ENCODE measurements around the gene RBM4B. TPM values are rescaled to one million over a fixed set of nuclear protein-coding genes. Genes with fewer than 3 reads are reported as not detected.

RBM4B gene
- 15.3 and 20.3 TPM in 2 replicates for total RNA-seq

GRCh38 chr11:66677599-66678375 is at the start of gene RBM4B:
Gene RBM4B (minus strand): TSS chr11:66677887. CDS start chr11:66677079, 808 bp downstream.

GRCh38 chr11:66638177-66639065 is 39.3 kb downstream of the RBM4B start, which contains the start of gene RBM4:
Gene RBM4 (plus strand): TSS chr11:66638703. CDS start chr11:66639712, 1,009 bp downstream.

GRCh38 chr11:66616379-66617154 is 61.1 kb downstream of the RBM4B start, which contains the start of gene RBM14:
Gene RBM14 (plus strand): TSS chr11:66616630. CDS start chr11:66616721, 91 bp downstream.

Small RNAs within 50 kb of the gene (small RNA-seq; reads per million reads assigned to genes)
- gene RN7SL12P (ENCODE audit: low replicate concordance) (not detected), gene RNU4-39P (ENCODE audit: low replicate concordance) (0.16 reads per million)

Other genes with a start within 250 kb of the RBM4B start
- gene MRPL11, start 239.0 kb downstream of the RBM4B start, total RNA-seq, result 30.9 and 41.1 TPM in 2 replicates
- gene PELI3, start 211.0 kb downstream of the RBM4B start, total RNA-seq, result 11.4 and 11.9 TPM in 2 replicates
- 41.8 and 61.1 TPM in 2 replicates for gene DPP3, start 197.5 kb downstream of the RBM4B start, total RNA-seq
- 29.1 and 34.4 TPM in 2 replicates for gene BBS1, start 167.3 kb downstream of the RBM4B start, total RNA-seq
- 11.3 and 12.0 TPM in 2 replicates for gene ZDHHC24, start 131.8 kb downstream of the RBM4B start, total RNA-seq
- not detected in 2 replicates for gene ACTN3, start 131.0 kb downstream of the RBM4B start, total RNA-seq
- 12.7 and 19.0 TPM in 2 replicates for gene CTSF, start 109.3 kb downstream of the RBM4B start, total RNA-seq
- 0.29 and 0.44 TPM in 2 replicates for gene CCDC87, start 84.8 kb downstream of the RBM4B start, total RNA-seq
- gene CCS, start 84.7 kb downstream of the RBM4B start, total RNA-seq, result 23.6 and 32.2 TPM in 2 replicates
- 14.4 and 53.5 TPM in 2 replicates for gene RBM14, start 61.3 kb downstream of the RBM4B start, total RNA-seq
- gene RBM4, start 39.2 kb downstream of the RBM4B start, total RNA-seq, result 90.1 and 106 TPM in 2 replicates
- gene SPTBN2, start 51.3 kb upstream of the RBM4B start, total RNA-seq, result 0.14 and 0.66 TPM in 2 replicates
- 21.0 and 25.2 TPM in 2 replicates for gene RCE1, start 165.6 kb upstream of the RBM4B start, total RNA-seq
- 11.6 and 26.6 TPM in 2 replicates for gene LRFN4, start 179.2 kb upstream of the RBM4B start, total RNA-seq